WTC11 (cell line): ENCODE measurements around the gene FRMD8. TPM values are rescaled to one million over a fixed set of nuclear protein-coding genes. Genes with fewer than 3 reads are reported as not detected.

Experiments
- ATAC-seq: fragments of 200-7000 bp; cut with Tn5 transposase; 2 replicates; pipeline ENCODE4 v1.10.0; 2021; ENCODE audit warnings: mild to moderate bottlenecking, moderate library complexity
- CTCF ChIA-PET: fragments of 300-600 bp; sonication (Branson Sonifier 250); formaldehyde crosslinking; loops from one replicate; lab custom pipeline; 2021; ENCODE audit warnings: antibody characterized with exemption; lab: Charles Lee
- POLR2A ChIA-PET: fragments of 350-600 bp; sonication (Branson Sonifier 250); formaldehyde crosslinking; loops from one replicate; lab custom pipeline; 2021; ENCODE audit warnings: antibody characterized with exemption; lab: Charles Lee
- DNase-seq: peaks from one replicate; pipeline ENCODE4 v3.0.0; 2021; ENCODE audit warnings: low spot score
- H3K27ac Mint-ChIP-seq: 2 replicates; pipeline ENCODE4 v1.8.0; 2021; ENCODE audit warnings: mixed read lengths
- H3K27me3 Mint-ChIP-seq: 2 replicates; pipeline ENCODE4 v1.8.0; 2021; ENCODE audit warnings: low read depth, mild to moderate bottlenecking, moderate library complexity, mixed read lengths
- H3K36me3 Mint-ChIP-seq: 2 replicates; pipeline ENCODE4 v1.8.0; 2021; ENCODE audit warnings: mixed read lengths
- H3K4me1 Mint-ChIP-seq: 2 replicates; pipeline ENCODE4 v1.8.0; 2022; ENCODE audit warnings: mixed read lengths
- H3K4me3 Mint-ChIP-seq: 2 replicates; pipeline ENCODE4 v1.8.0; 2021; ENCODE audit warnings: mild to moderate bottlenecking, moderate library complexity, mixed read lengths
- H3K9me3 Mint-ChIP-seq: 2 replicates; pipeline ENCODE4 v1.8.0; 2021; ENCODE audit warnings: mixed read lengths
- CREB1 ChIP-seq: sonication (generic); formaldehyde crosslinking; IDR thresholded peaks from 2 replicates; pipeline ENCODE4 v1.8.0; 2023; ENCODE audit warnings: mild to moderate bottlenecking, missing genetic modification reagents
- NFYB ChIP-seq: sonication (generic); formaldehyde crosslinking; conservative IDR thresholded peaks from 2 replicates; pipeline ENCODE4 v1.8.0; 2022; ENCODE audit warnings: low read depth, missing genetic modification reagents
- PRRX2 ChIP-seq: fragments of 250-450 bp; sonication (Bioruptor Pico); IDR thresholded peaks from 2 replicates; pipeline ENCODE4 v1.8.0; 2021; ENCODE audit warnings: mild to moderate bottlenecking
- ZNF425 ChIP-seq: fragments of 250-450 bp; sonication (Bioruptor Pico); conservative IDR thresholded peaks from 2 replicates; pipeline ENCODE4 v1.9.0; 2021; ENCODE audit warnings: mild to moderate bottlenecking
- total RNA-seq: library from RNA; stranded (reverse); gene quantifications from 3 replicates; pipeline ENCODE4 v1.2.3, GENCODE V29; 2021
- TF ChIP-seq, protein P1 (sequence below): sonication (generic); formaldehyde crosslinking; IDR thresholded peaks from 2 replicates; pipeline ENCODE4 v1.8.1; 2022; ENCODE audit warnings: mild to moderate bottlenecking, moderate library complexity, missing genetic modification reagents
- TF ChIP-seq, protein P2 (sequence below): sonication (generic); formaldehyde crosslinking; IDR thresholded peaks from 2 replicates; pipeline ENCODE4 v1.8.1; 2022; ENCODE audit warnings: low read depth, missing genetic modification reagents, borderline replicate concordance
- TF ChIP-seq, protein P3 (sequence below): fragments of 250-450 bp; sonication (Bioruptor Pico); IDR thresholded peaks from 2 replicates; pipeline ENCODE4 v1.9.0; 2021; ENCODE audit warnings: mild to moderate bottlenecking

FRMD8 gene
- total RNA-seq, 1 experiment from 2014 or later: 23.7 TPM

DNA sequence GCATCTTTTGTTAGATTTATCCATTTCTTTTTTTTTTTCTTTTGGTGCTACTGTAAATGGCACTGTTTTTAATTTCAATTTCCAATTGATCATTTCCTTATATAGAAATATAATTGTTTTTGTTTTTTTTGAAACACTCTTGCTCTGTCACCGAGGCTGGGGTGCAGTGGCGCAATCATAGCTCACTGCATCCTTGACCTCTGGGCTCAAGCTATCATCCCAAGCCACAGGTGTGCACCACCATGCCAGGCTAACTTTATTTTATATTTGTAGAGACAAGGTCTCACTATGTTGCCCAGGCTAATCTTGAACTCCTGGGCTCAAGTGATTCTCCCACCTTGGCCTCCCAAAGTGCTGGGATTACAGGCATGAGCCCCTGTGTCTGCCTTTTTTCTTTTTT is 16.4 kb downstream of the FRMD8 start:
- CTCF ChIA-PET: interaction anchor here (1.5 kb wide), 2 partner anchors 11 to 14 kb away, joined by 3 to 8 read pairs; no protein-coding TSS in a partner anchor
- no peak for DNase-seq
- TF ChIP-seq ZNF425 (CRISPR knock-in tag): no peak
- Mint-ChIP-seq H3K4me1 (peaks cover 10% of the 10 kb centered on the region), H3K27ac (no peak overlapping the region), H3K4me3 (no peak overlapping the region), H3K36me3 (peaks cover 5% of the 10 kb centered on the region), H3K27me3 (no peaks in the 10 kb centered on the region), H3K9me3 (no peaks in the 10 kb centered on the region)
- POLR2A ChIA-PET: no interaction called here
- no peak for ATAC-seq

DNA sequence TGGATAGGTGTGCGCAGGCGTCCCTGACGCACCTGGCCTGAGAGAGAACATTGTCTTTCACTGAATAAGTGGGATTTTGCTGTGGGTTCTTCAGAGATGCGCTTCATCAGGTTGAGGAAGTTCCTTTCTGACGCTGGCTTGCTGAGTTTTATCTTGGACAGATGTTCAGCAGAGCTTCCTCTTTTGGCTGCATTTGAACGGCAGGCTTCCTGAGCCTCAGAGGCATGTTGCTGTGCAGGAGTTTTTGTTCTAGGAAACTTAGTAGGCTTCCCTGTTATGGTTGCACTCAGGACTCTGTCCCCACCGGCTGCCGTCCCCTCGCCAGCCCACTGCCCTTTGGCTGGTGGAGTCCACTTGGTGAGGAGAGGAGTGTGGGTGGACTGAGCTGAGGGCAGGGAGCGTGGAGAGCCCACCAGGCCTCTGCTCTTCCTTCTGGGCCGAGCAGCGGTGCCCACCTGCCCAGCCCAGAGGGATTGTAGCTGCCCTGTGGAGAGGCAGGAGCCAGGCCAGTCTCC is 17.2 kb downstream of the FRMD8 start:
- H3K27ac Mint-ChIP-seq: no peak overlapping the region
- no peaks in the 10 kb centered on the region for H3K27me3 Mint-ChIP-seq
- ATAC-seq (no peak), DNase-seq (no peak)
- H3K9me3 Mint-ChIP-seq: no peaks in the 10 kb centered on the region
- peaks cover 7% of the 10 kb centered on the region for H3K36me3 Mint-ChIP-seq
- TF ChIP-seq, protein P1, sequence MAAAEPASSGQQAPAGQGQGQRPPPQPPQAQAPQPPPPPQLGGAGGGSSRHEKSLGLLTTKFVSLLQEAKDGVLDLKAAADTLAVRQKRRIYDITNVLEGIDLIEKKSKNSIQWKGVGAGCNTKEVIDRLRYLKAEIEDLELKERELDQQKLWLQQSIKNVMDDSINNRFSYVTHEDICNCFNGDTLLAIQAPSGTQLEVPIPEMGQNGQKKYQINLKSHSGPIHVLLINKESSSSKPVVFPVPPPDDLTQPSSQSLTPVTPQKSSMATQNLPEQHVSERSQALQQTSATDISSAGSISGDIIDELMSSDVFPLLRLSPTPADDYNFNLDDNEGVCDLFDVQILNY (CRISPR knock-in tag): no peak
- TF ChIP-seq, protein P2, sequence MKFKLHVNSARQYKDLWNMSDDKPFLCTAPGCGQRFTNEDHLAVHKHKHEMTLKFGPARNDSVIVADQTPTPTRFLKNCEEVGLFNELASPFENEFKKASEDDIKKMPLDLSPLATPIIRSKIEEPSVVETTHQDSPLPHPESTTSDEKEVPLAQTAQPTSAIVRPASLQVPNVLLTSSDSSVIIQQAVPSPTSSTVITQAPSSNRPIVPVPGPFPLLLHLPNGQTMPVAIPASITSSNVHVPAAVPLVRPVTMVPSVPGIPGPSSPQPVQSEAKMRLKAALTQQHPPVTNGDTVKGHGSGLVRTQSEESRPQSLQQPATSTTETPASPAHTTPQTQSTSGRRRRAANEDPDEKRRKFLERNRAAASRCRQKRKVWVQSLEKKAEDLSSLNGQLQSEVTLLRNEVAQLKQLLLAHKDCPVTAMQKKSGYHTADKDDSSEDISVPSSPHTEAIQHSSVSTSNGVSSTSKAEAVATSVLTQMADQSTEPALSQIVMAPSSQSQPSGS: no peak
- ChIA-PET CTCF (interaction anchor here (1.5 kb wide), 2 partner anchors 12 to 13 kb away, joined by 3 to 8 read pairs; no protein-coding TSS in a partner anchor), POLR2A (no interaction called here)
- peaks cover 10% of the 10 kb centered on the region for H3K4me1 Mint-ChIP-seq
- no peak overlapping the region for H3K4me3 Mint-ChIP-seq

DNA sequence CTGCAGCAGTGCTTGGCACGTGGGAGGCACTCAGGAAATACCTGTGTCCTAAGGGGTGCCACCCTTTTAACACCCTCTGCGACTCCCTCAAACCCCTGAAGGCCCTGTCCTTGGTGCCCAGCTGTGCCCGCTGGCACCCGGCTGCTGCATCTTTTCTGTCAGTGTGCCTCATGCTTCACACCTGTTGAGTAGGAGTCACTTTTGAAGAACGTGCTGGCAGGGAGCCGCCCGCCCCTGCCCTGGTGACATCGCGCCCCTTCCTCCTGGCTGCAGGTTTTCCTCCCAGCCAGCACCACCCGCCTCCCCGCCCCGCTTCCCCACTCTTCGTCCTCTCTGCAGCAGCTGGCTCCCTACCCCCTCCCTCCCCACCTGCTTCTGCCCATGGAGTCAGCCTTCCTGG is 17.8 kb downstream of the FRMD8 start:
- Mint-ChIP-seq H3K4me1 (peaks cover 10% of the 10 kb centered on the region), H3K4me3 (no peak overlapping the region), H3K36me3 (peaks cover 10% of the 10 kb centered on the region), H3K27ac (no peak overlapping the region), H3K27me3 (no peaks in the 10 kb centered on the region), H3K9me3 (no peaks in the 10 kb centered on the region)
- ChIA-PET POLR2A (no interaction called here), CTCF (interaction anchor here (0.6 kb wide), 1 partner anchor 17 kb away, joined by 4 read pairs; no protein-coding TSS in a partner anchor)
- TF ChIP-seq, protein P3, sequence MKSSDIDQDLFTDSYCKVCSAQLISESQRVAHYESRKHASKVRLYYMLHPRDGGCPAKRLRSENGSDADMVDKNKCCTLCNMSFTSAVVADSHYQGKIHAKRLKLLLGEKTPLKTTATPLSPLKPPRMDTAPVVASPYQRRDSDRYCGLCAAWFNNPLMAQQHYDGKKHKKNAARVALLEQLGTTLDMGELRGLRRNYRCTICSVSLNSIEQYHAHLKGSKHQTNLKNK (CRISPR knock-in tag): no peak
- TF ChIP-seq PRRX2 (CRISPR knock-in tag) (no peak), NFYB (CRISPR knock-in tag) (no peak)
- no peak for DNase-seq
- no peak for ATAC-seq

- no peak overlapping the region for H3K4me3 Mint-ChIP-seq
- ChIA-PET CTCF (interaction anchor here (0.6 to 2.6 kb wide), 4 partner anchors 12 to 165 kb away, joined by 3 to 7 read pairs (median 4); partner anchors contain the start of gene ZNRD2), POLR2A (no interaction called here)
- no peak for TF ChIP-seq ZNF425 (CRISPR knock-in tag)
- no peak for TF ChIP-seq CREB1 (CRISPR knock-in tag)
- ATAC-seq: no peak
- H3K9me3 Mint-ChIP-seq: no peaks in the 10 kb centered on the region
- no peaks in the 10 kb centered on the region for H3K27me3 Mint-ChIP-seq
- peaks cover 10% of the 10 kb centered on the region for H3K4me1 Mint-ChIP-seq
- peaks cover 14% of the 10 kb centered on the region for H3K36me3 Mint-ChIP-seq
- no peak for DNase-seq
- no peak overlapping the region for H3K27ac Mint-ChIP-seq
Observed at GRCh38 chr11:65404638-65405339, 18.4 kb downstream of the FRMD8 start.
